ENCODE data around the gene IRF2BPL.

DNA sequence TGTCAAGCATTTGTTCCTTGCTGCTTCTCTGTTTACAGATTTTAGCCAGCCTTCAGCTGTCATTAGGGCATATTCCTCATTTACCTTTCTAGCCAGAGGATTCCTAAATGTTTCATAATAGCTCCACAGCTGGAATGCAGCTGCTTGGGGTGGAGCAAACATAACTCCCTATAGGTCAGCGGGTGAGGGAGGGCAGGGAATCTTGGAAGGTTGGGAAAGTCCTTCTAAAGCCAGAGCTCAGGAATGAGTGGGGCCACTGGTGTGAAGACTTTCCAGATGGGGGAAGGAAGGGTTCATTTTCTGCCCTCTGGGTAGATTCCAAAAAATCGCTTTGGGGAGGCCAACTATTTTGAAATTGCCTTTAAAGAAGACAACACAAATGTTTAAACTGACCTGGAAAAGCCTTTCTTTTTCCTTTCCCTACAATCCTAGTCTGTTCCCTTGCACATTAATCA lies 16.3 kb upstream of the IRF2BPL start:
- TF ChIP-seq POLR2AphosphoS5 (IDR thresholded peaks at IDR 0.05; ENCODE audit: low read depth, low read length) (no peak), POLR2A (IDR thresholded peaks at IDR 0.05; ENCODE audit: low read depth, low read length) (no peak), TAF1 (IDR thresholded peaks at IDR 0.05; ENCODE audit: borderline replicate concordance, low read depth, low read length) (no peak)
